ENCODE measurements around the gene ZNF609. TPM values are rescaled to one million over a fixed set of nuclear protein-coding genes. Genes with fewer than 3 reads are reported as not detected.
A peak's percentile ranks its signal among the peaks of the same experiment; 100 is the strongest.
"Not testable (repeated sequence)": the region's sequence is repeated elsewhere in the genome, so short reads cannot be mapped to it uniquely, and the experiment has no call there.

The ZNF609 gene
- total RNA-seq, 4 donors from 2014 or later, result 38.7 to 50.6 (median 43.9) TPM

DNA sequence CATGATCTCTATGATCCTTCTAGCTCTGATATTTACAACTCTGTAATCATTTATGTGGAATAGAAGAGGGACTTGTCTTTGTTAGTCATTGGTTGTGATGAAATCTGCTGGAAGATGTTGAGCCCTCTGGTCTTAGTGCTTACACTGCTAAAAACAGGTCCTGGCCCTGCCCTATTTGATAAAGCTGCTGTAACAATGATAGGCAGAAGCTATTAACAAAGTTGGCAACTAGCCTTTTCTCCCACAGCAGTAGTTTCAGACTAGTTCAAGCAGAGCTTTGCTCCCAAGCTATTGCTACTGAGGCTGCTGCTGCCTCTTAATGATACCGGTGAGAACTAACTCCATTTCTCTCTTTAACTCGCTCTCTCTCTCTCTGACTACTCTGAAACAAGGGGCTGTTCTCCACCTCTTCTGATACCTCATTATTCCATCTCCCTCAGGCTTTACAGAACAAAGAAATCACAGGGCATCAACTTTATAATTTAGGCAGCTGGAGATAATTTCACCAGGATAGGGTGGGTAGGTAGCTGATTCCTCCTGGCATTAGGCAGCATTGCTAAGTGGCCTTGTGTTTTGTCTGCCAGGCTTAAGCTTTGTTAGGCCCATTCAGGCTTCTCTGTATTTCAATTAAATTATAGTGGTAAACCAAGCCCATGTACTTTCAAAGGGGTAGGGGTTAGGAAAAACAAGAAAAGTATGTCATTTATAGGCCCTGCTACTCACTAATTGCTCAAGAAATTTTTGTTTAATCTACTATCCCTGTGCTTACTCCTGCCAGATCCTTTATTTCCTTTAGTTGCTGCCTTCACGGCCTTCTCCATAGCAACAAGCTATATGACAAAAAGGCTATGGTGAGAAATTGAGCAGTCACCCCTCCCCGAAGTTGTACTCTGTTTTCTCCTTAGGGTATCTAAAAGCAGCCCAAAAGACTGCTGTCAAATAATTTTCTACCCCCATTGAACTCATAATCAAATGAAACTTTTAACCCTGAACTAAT is 175.4 kb downstream of the ZNF609 start:
- peaks cover 0 to 5% of the 10 kb centered on the region in 2 donors for H3K36me3 ChIP-seq
- H3K9me3 ChIP-seq, result no peaks in the 10 kb centered on the region
- no peak overlapping the region for H3K4me3 ChIP-seq
- TF ChIP-seq POLR2AphosphoS5 (IDR thresholded peaks at IDR 0.05) (peak; percentile 73), EP300 (IDR thresholded peaks at IDR 0.05) (no peak)
- 42 to 50% methylated on average over 3 to 4 of the region's 4 CpGs for WGBS, 2 donors (ENCODE audit: low coverage in 1 of 2)
- H3K27me3 ChIP-seq, result no peaks in the 10 kb centered on the region
- peak; percentile 91 for ATAC-seq
- H3K4me1 ChIP-seq, result peaks cover 32 to 62% (median 35%) of the 10 kb centered on the region in 3 donors
- peak overlapping the region; percentile 11 to 69 (median 46) for H3K27ac ChIP-seq

DNA sequence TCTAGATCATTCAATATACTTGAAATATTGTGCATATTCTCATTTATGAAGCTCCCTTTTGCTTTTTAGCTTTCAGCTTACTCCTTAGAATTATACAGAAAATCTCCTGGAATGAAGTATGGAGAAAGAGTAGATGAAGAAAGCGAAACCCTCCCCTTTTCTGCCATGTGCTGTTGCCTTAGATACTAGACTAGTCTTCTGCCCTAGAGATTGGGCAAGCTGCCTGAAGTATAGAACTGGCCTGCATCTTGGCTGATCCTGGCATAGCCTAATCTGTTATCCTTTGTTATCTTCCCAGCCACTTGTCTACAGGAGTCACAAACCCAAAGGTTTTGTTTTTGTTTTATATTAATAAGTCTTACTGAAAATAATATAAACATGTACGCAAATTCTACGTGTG is 176.2 kb downstream of the ZNF609 start:
- TF ChIP-seq POLR2AphosphoS5 (IDR thresholded peaks at IDR 0.05) (no peak), POLR2A (IDR thresholded peaks at IDR 0.05) (no peak), EP300 (IDR thresholded peaks at IDR 0.05) (no peak)
- TF ChIP-seq, protein P1, sequence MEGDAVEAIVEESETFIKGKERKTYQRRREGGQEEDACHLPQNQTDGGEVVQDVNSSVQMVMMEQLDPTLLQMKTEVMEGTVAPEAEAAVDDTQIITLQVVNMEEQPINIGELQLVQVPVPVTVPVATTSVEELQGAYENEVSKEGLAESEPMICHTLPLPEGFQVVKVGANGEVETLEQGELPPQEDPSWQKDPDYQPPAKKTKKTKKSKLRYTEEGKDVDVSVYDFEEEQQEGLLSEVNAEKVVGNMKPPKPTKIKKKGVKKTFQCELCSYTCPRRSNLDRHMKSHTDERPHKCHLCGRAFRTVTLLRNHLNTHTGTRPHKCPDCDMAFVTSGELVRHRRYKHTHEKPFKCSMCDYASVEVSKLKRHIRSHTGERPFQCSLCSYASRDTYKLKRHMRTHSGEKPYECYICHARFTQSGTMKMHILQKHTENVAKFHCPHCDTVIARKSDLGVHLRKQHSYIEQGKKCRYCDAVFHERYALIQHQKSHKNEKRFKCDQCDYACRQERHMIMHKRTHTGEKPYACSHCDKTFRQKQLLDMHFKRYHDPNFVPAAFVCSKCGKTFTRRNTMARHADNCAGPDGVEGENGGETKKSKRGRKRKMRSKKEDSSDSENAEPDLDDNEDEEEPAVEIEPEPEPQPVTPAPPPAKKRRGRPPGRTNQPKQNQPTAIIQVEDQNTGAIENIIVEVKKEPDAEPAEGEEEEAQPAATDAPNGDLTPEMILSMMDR (IDR thresholded peaks at IDR 0.05), result no peak
- peaks cover 32 to 64% (median 35%) of the 10 kb centered on the region in 3 donors for H3K4me1 ChIP-seq

DNA sequence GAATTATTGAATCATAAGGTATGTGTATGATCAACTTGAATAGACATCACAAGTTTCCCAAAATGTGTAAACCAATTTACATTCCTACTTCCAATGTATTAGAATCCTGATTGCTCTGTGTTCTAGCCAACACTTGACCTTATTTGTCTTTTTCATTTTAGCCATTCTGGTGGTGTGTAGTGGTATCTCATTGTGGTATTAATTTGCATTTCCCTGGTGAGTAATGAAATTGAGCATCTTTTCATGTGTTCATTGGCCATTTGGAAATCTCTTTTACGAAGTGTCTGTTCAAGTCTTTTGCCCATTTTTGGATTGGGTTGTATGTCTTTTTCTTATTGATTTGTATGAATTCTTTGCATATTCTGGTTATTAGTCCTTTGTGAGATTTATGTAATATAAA is 177.0 kb downstream of the ZNF609 start:
- Histone ChIP-seq H3K36me3 (no peaks in the 10 kb centered on the region), H3K27ac (no peak overlapping the region)

More for the DNA sequence above, 176.2 kb downstream of the ZNF609 start:
- no peak overlapping the region for H3K4me3 ChIP-seq
- no peak for ATAC-seq
- WGBS, 2 donors (ENCODE audit: low coverage in 1 of 2), result 94% methylated on average over 3 of the region's 3 CpGs
- H3K27me3 ChIP-seq, result no peaks in the 10 kb centered on the region
- H3K9me3 ChIP-seq, result no peaks in the 10 kb centered on the region
- H3K27ac ChIP-seq, result peak overlapping the region in 2 of 4 donors; percentile 39 to 69
- H3K36me3 ChIP-seq, result peaks cover 0 to 5% of the 10 kb centered on the region in 2 donors

DNA sequence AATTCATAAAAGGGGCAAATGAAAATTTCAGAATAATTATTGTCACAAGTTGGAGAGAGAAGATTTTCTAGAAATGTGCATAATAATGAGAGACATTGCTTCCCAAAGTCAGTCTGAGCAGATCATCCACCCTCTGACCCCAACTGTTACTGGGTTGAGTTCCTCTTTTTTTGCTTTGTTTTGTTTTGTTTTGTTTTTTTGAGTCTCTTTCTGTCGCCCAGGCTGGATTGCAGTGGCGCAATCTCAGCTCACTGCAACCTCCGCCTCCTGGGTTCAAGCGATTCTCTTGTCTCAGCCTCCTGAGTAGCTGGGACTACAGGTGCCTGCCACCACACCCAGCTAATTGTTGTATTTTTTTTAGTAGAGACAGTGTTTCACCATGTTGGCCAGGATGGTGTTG is 179.4 kb downstream of the ZNF609 start:
- H3K4me1 ChIP-seq, result peaks cover 27 to 49% (median 28%) of the 10 kb centered on the region in 3 donors
- ATAC-seq, H3K9me3 ChIP-seq, H3K4me3 ChIP-seq, H3K27me3 ChIP-seq, H3K36me3 ChIP-seq: not testable (repeated sequence)
- H3K27ac ChIP-seq, result peak overlapping the region in 3 of 4 donors; percentile 2 to 31 (median 20)
- 89 to 100% methylated on average over 2 to 4 of the region's 4 CpGs for WGBS, 2 donors (ENCODE audit: low coverage in 1 of 2)

More for the DNA sequence above, 177.0 kb downstream of the ZNF609 start:
- ATAC-seq, result no peak
- H3K9me3 ChIP-seq, result no peaks in the 10 kb centered on the region
- no peak for TF ChIP-seq POLR2A (IDR thresholded peaks at IDR 0.05)
- peaks cover 32 to 64% (median 35%) of the 10 kb centered on the region in 3 donors for H3K4me1 ChIP-seq
- H3K4me3 ChIP-seq, result no peak overlapping the region
- 100% methylated on average over 1 of the region's 1 CpG for WGBS, 2 donors (ENCODE audit: low coverage in 1 of 2)
- no peaks in the 10 kb centered on the region for H3K27me3 ChIP-seq

DNA sequence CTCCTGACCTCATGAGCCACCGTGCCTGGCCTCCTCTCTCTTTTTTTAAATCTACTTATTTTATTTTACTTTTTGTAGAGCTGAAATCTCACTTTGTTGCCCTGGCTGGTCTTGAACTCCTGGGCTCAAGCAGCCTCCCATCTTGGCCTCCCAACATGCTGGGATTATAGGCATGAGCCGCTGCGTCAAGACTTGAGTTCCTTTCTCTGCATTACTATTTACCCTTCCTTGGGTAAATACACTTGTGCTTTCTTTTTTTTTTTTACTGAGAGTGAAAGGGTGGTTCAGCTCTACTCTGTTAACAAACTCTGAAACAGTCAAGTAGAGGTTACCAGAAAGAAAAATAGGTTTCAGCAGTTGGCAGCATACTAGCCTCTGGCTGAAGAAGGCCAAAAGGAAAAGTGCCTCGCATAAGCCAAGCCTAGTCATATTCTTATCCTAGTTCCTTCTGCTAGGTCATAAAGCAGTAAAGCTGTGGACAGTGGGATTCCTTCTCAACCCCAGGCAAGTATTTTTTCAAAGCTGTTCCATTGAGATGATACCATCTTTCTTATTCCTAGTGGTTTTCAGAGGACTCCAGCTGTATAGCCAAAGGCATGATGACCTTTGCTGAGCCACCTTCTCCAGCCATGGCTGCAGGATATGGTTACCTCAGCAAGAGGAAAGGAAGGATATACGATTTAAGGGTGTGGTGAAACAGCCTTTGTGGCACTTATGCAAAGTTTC is 179.9 kb downstream of the ZNF609 start:
- no peaks in the 10 kb centered on the region for H3K27me3 ChIP-seq
- no peak overlapping the region for H3K4me3 ChIP-seq
- WGBS, 2 donors (ENCODE audit: low coverage in 1 of 2), result 38 to 78% methylated on average over 4 to 5 of the region's 5 CpGs
- H3K36me3 ChIP-seq, result no peaks in the 10 kb centered on the region
- no peaks in the 10 kb centered on the region for H3K9me3 ChIP-seq
- peak overlapping the region in 3 of 4 donors; percentile 2 to 31 (median 20) for H3K27ac ChIP-seq
- H3K4me1 ChIP-seq, result peaks cover 21 to 43% (median 23%) of the 10 kb centered on the region in 3 donors
- no peak for ATAC-seq
- TF ChIP-seq EP300 (IDR thresholded peaks at IDR 0.05), result no peak
- TF ChIP-seq POLR2A (IDR thresholded peaks at IDR 0.05), result no peak
- TF ChIP-seq POLR2AphosphoS5 (IDR thresholded peaks at IDR 0.05), result no peak
- TF ChIP-seq, protein P1 (IDR thresholded peaks at IDR 0.05), result no peak

DNA sequence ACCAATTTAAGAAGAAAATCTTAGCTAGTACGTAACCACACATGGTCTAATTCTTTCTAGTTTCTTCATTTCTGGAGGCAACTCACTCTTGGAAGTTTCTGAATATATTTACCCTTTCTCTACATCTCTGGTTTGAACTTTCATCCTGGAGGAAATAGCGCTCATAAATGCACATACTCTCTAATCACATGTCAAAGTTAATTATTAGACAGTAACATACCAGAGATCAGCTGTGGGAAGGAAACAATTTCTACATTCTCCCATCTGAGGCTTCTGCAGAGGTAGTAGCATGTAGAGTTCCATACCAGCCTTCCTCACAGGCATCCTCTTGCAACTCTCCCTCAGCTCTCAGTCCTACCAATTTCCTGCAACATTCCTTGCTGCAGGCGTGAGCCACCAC is 182.5 kb downstream of the ZNF609 start:
- Histone ChIP-seq H3K36me3 (no peaks in the 10 kb centered on the region), H3K4me3 (no peak overlapping the region), H3K27ac (no peak overlapping the region), H3K9me3 (no peaks in the 10 kb centered on the region), H3K27me3 (no peaks in the 10 kb centered on the region), H3K4me1 (peaks cover 8 to 27% (median 15%) of the 10 kb centered on the region in 3 donors)
- 92 to 97% methylated on average over 2 to 3 of the region's 3 CpGs for WGBS, 2 donors (ENCODE audit: low coverage in 1 of 2)
- TF ChIP-seq POLR2AphosphoS5 (IDR thresholded peaks at IDR 0.05) (no peak), EP300 (IDR thresholded peaks at IDR 0.05) (no peak), POLR2A (IDR thresholded peaks at IDR 0.05) (no peak)
- TF ChIP-seq, protein P1 (IDR thresholded peaks at IDR 0.05), result no peak
- ATAC-seq, result no peak

Measured in gastroesophageal sphincter (tissue), 4 donors.